RWPE1 (cell line): Measurements from ENCODE around the gene PPP6R3.
"Not testable (repeated sequence)": the region's sequence is repeated elsewhere in the genome, so short reads cannot be mapped to it uniquely, and the experiment has no call there.

Experiments used
- CTCF ChIA-PET: fragments of 350-600 bp; sonication (Branson Sonifier 250); formaldehyde crosslinking; extraction: SDS; loops from one replicate; lab custom pipeline; 2021; lab: Yijun Ruan, JAX
- POLR2A ChIA-PET: fragments of 400-600 bp; formaldehyde crosslinking; extraction: SDS; loops from one replicate; lab custom pipeline; 2020; ENCODE audit warnings: antibody characterized with exemption; ENCODE audit not compliant: low non-redundant PET; lab: Yijun Ruan, JAX
- DNase-seq: peaks from one replicate; pipeline ENCODE4 v3.0.0; 2012; ENCODE audit warnings: low spot score
- H3K27ac ChIP-seq: fragments of 450-650 bp; 2 replicates; pipeline ENCODE4 v1.5.1; 2017
- TF ChIP-seq, protein P1 (sequence below): fragments of 450-650 bp; conservative IDR thresholded peaks from 2 replicates; pipeline ENCODE4 v1.5.1; 2017; ENCODE audit warnings: low read depth, mild to moderate bottlenecking

PPP6R3 gene

DNA sequence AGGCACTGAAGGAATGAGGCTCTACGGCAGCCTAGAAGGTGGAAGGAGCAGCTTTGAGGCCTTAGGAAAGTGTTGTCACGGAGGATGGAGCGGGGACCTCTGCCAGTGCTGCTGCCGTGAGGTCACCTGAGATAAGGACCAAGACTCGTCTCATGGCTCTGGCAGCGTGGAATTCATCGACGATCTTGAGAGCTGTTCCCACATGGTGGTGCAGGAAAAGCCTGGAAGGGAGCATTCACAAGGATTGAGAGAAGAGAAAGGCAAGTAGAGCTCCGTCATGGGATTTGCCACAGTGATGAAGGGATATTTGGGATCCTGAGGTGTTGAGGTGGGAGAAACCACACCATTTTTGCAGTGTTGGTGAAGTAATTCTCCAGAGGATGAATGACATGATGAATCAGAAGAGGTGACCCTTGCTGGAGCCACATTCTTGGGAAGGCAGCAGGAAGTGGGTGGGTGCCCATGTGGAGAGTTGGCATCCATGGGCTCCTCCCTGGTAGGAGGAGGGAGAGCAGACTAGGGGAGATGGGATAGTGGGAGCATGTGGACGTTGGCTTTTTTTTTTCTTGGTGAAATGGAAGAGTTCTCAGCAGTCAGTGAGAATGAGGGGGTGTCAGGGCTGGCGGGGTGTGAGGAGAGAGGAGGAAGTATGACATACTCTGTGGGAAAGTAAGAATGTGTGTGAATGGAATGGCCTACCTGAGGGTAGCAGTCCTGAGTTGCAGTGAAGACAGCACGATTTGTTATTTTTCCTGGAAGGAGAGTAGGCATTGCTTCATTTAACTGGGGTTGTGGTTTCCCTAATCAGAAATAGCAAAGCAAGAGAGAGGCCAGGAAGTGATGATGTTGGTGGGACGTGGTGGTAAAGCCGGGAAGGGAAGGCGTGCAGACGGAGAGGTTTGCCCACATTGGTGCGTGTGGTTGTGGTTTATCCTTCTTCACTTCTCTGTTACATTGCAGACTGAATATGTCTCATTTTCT, 11.1 kb downstream of the PPP6R3 start:
- ChIA-PET POLR2A (no interaction called here), CTCF (no interaction called here)
- DNase-seq = no peak
- TF ChIP-seq, protein P1, sequence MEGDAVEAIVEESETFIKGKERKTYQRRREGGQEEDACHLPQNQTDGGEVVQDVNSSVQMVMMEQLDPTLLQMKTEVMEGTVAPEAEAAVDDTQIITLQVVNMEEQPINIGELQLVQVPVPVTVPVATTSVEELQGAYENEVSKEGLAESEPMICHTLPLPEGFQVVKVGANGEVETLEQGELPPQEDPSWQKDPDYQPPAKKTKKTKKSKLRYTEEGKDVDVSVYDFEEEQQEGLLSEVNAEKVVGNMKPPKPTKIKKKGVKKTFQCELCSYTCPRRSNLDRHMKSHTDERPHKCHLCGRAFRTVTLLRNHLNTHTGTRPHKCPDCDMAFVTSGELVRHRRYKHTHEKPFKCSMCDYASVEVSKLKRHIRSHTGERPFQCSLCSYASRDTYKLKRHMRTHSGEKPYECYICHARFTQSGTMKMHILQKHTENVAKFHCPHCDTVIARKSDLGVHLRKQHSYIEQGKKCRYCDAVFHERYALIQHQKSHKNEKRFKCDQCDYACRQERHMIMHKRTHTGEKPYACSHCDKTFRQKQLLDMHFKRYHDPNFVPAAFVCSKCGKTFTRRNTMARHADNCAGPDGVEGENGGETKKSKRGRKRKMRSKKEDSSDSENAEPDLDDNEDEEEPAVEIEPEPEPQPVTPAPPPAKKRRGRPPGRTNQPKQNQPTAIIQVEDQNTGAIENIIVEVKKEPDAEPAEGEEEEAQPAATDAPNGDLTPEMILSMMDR = no peak
- H3K27ac ChIP-seq = peak overlapping the region; percentile 38; the same call in 1 of the 2 replicates

DNA sequence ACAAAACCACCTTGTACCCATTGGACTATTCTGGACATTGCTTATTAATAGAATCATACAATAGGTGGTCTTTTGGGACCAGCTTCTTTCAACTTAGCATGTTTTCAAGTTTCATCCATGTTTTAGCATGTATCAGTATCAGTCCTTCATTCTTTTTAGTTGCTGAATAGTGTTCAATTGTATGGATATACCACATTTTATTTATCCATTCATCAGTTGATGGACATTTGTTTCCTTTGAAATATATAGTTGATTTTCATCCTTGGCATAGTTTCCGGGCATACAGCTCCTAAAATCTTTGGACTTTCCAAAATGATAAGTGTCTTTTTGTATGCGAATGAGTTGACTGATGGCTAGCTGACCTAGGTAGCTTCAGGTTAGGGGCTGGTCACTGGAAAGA, 12.2 kb downstream of the PPP6R3 start:
- CTCF ChIA-PET = no interaction called here

DNA sequence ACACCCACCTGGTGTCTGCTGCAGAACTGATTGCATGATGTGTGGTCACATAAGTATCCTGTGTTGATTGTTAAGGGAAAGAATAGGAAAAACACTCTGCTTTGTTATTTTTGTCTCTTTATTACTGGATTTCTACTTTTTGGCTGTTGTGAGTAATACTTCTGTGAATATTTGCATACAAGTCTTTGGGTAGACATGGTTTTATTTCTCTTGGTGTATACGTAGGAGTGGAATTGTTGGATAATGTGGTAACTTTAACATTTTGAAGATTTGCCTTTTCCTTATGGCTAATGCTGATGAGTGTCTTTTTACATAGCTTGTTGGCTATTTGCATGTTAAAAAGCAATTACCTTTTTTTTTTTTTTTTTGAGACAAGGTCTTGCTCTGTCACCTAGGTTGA, 13.1 kb downstream of the PPP6R3 start:
- POLR2A ChIA-PET = no interaction called here
- TF ChIP-seq, protein P1 = no peak
- no peak for DNase-seq

More for the DNA sequence above, 12.2 kb downstream of the PPP6R3 start:
- POLR2A ChIA-PET = no interaction called here
- TF ChIP-seq, protein P1 = no peak
- no peak for DNase-seq
- H3K27ac ChIP-seq = no peak overlapping the region

GRCh38 chr11:68475626-68476025, 15.1 kb downstream of the PPP6R3 start:
- H3K27ac ChIP-seq, DNase-seq, CTCF ChIA-PET, POLR2A ChIA-PET: not testable (repeated sequence)

More for the DNA sequence above, 13.1 kb downstream of the PPP6R3 start:
- no peak overlapping the region for H3K27ac ChIP-seq
- CTCF ChIA-PET = no interaction called here

GRCh38 chr11:68479390-68479789, 18.8 kb downstream of the PPP6R3 start:
- TF ChIP-seq, protein P1 = no peak
- ChIA-PET CTCF (no interaction called here), POLR2A (no interaction called here)
- no peak for DNase-seq
- H3K27ac ChIP-seq = no peak overlapping the region

DNA sequence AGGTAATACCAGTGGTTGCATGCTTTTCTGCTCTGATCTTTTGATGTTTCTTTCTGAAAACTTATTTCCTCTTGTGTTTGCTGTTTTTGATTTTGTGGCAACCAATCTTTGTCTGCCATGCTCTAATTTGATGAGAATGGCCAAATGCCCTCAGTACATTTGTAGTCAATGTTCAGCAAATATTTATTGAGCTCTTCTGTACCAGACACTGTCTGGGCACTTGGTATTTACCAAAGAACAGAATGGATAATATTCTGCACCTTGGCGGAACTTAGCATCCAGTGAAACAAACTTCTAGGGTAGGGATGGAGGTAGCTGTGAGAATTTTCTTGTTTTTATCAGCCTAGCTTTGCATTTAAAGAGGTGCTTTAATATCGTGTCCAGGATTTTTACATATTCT, 19.6 kb downstream of the PPP6R3 start:
- ChIA-PET POLR2A (no interaction called here), CTCF (no interaction called here)
- H3K27ac ChIP-seq = no peak overlapping the region
- TF ChIP-seq, protein P1 = no peak
- DNase-seq = no peak
